HepG2 (cell line): ENCODE measurements around the gene CHDH. TPM values are rescaled to one million over a fixed set of nuclear protein-coding genes. Genes with fewer than 3 reads are reported as not detected.

ENCODE experiments used
- ATF5 ChIP-seq: sonication (generic); formaldehyde crosslinking; IDR thresholded peaks from 2 replicates; pipeline ENCODE4 v1.4.0; 2020; ENCODE audit warnings: mild to moderate bottlenecking, low read depth, missing genetic modification reagents
- ERF ChIP-seq: IDR thresholded peaks from 2 replicates; pipeline ENCODE4 v1.6.1; 2018; ENCODE audit warnings: missing biosample characterization, missing genetic modification reagents
- FIP1L1 ChIP-seq: fragments of 200-400 bp; formaldehyde crosslinking; IDR thresholded peaks from 2 replicates; pipeline ENCODE4 v1.6.1; 2018; ENCODE audit warnings: low read depth, mild to moderate bottlenecking, low read length, moderate library complexity, borderline replicate concordance; ENCODE audit not compliant: insufficient read depth
- POLR2G ChIP-seq: fragments of 200-400 bp; formaldehyde crosslinking; IDR thresholded peaks from 2 replicates; pipeline ENCODE4 v1.6.1; 2018; ENCODE audit warnings: mild to moderate bottlenecking, low read depth, low read length, moderate library complexity
- ZNF746 ChIP-seq: sonication (generic); formaldehyde crosslinking; IDR thresholded peaks from 2 replicates; pipeline ENCODE4 v1.8.0; 2022; ENCODE audit warnings: mild to moderate bottlenecking, missing genetic modification reagents
- polyA plus RNA-seq, 8 experiments: library from polyadenylated mRNA; depleted of rRNA in 3 of 8; stranded (reverse) in 7 of 8; unstranded in 1 of 8; fragments of >200 nt; fragmentation: Illumina TruSeq in 4 of 8; extraction: Trizol in 4 of 8; gene quantifications; 2 replicates each; pipeline versions ENCODE4 v1.2.1 to v1.2.3, GENCODE V29; 2011 to 2016; ENCODE audit warnings: low read depth in 4 of 8, missing spikeins in 1 of 8, mixed read lengths in 1 of 8; ENCODE audit not compliant: insufficient read depth in 1 of 8
- total RNA-seq, 5 experiments: library from RNA; depleted of rRNA; stranded (reverse); fragments of >200 nt; fragmentation: Illumina TruSeq; extraction: Trizol; gene quantifications; 2 replicates each; pipeline ENCODE4 v1.2.3, GENCODE V29; 2016; ENCODE audit warnings: low read depth in 1 of 5
- TF ChIP-seq, protein P1 (sequence below): sonication (generic); formaldehyde crosslinking; IDR thresholded peaks from 2 replicates; pipeline ENCODE4 v1.4.0; 2020; ENCODE audit warnings: missing genetic modification reagents, borderline replicate concordance
- TF ChIP-seq, protein P2 (sequence below): IDR thresholded peaks from 2 replicates; pipeline ENCODE4 v1.6.1; 2016; ENCODE audit warnings: missing compliant biosample characterization, missing genetic modification reagents, borderline replicate concordance

Gene CHDH
- total and polyA plus RNA-seq, 2 of the 13 experiments (the other 11 are each of a cell fraction or from before 2014, with no cell fraction given): 28.1 to 48.9 TPM

GRCh38 chr3:53804697-53805462 lies 41.3 kb downstream of the CHDH start (continued):
- TF ChIP-seq, protein P1, sequence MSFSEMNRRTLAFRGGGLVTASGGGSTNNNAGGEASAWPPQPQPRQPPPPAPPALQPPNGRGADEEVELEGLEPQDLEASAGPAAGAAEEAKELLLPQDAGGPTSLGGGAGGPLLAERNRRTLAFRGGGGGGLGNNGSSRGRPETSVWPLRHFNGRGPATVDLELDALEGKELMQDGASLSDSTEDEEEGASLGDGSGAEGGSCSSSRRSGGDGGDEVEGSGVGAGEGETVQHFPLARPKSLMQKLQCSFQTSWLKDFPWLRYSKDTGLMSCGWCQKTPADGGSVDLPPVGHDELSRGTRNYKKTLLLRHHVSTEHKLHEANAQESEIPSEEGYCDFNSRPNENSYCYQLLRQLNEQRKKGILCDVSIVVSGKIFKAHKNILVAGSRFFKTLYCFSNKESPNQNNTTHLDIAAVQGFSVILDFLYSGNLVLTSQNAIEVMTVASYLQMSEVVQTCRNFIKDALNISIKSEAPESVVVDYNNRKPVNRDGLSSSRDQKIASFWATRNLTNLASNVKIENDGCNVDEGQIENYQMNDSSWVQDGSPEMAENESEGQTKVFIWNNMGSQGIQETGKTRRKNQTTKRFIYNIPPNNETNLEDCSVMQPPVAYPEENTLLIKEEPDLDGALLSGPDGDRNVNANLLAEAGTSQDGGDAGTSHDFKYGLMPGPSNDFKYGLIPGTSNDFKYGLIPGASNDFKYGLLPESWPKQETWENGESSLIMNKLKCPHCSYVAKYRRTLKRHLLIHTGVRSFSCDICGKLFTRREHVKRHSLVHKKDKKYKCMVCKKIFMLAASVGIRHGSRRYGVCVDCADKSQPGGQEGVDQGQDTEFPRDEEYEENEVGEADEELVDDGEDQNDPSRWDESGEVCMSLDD: no peak
- TF ChIP-seq ATF5 (CRISPR knock-in tag) (no peak), POLR2G (no peak), ZNF746 (CRISPR knock-in tag) (no peak), ERF (CRISPR knock-in tag) (no peak), FIP1L1 (no peak)
- TF ChIP-seq, protein P2, sequence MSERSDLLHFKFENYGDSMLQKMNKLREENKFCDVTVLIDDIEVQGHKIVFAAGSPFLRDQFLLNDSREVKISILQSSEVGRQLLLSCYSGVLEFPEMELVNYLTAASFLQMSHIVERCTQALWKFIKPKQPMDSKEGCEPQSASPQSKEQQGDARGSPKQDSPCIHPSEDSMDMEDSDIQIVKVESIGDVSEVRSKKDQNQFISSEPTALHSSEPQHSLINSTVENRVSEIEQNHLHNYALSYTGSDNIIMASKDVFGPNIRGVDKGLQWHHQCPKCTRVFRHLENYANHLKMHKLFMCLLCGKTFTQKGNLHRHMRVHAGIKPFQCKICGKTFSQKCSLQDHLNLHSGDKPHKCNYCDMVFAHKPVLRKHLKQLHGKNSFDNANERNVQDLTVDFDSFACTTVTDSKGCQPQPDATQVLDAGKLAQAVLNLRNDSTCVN (CRISPR knock-in tag): no peak
